ENCODE results near the gene SMOC1.

- TF ChIP-seq POLR2A (IDR thresholded peaks at IDR 0.05; ENCODE audit: low read depth, low read length) = no peak
- TF ChIP-seq POLR2AphosphoS5 (IDR thresholded peaks at IDR 0.05; ENCODE audit: low read depth, low read length) = no peak
- no peak for TF ChIP-seq PAX5 (IDR thresholded peaks at IDR 0.05; ENCODE audit: insufficient read depth, low read length, severe bottlenecking)
- TF ChIP-seq TAF1 (IDR thresholded peaks at IDR 0.05; ENCODE audit: low read depth, low read length) = no peak
These were observed 3.7 kb downstream of the SMOC1 start for GRCh38 chr14:69882915-69883314.
